ENCODE data around the gene PTPRE.

DNA sequence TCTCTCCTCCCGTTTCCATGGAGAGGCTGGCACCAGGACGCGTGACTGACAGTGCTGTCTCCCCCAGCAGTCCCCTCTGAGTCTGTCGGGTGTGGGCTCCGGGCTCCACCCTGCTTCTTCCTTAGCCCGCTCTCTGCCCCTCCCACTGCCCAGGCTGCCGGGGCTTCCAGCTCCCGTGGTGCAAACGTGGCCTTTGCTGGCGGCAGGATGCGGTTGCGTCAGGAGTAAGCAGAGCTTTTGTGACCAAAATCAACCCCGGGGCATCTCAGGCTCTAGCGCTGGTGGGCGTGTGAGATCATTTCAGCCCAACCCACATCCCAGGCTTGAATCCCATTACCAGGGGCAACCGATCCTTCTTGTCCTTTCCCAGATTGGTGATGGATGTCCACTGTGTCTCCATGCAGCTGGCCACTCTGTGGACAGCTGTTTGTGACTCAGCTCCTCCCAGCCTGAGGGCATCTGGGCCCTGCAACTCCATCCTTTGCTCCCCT, 28.2 kb downstream of the PTPRE start:
- TF ChIP-seq TAF1 (IDR thresholded peaks at IDR 0.05; ENCODE audit: low read depth, low read length), result no peak
- TF ChIP-seq POLR2AphosphoS5 (IDR thresholded peaks at IDR 0.05; ENCODE audit: low read depth, low read length), result no peak
- TF ChIP-seq POLR2A (IDR thresholded peaks at IDR 0.05; ENCODE audit: low read depth, low read length), result no peak
- TF ChIP-seq SPI1 (IDR thresholded peaks at IDR 0.05; ENCODE audit: low read depth, low read length), result no peak
